ENCODE data around the gene RABL3.
"Not testable (repeated sequence)": the region's sequence is repeated elsewhere in the genome, so short reads cannot be mapped to it uniquely, and the experiment has no call there.

RABL3 gene

DNA sequence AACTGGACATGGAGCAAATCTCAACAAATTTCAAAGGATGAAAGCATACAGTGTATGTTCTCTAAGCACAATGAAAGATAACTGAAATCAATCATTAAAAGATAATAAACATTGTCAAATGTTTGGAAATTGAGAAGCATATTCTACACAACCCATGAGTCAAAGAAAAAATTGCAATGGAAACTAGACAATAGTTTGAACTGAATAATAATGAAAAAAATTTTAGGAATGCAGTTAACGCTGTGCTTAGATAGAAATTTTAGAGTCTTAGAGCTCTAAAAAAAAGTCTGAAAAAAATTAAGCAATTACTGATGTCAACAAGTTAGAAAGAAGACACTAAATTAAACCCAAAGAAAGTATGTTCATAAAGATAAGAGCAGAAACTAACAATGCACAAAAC is 15.5 kb downstream of the RABL3 start:
- H3K9me3 ChIP-seq (ENCODE audit: insufficient read depth, low read depth, low read length): no peaks in the 10 kb centered on the region
- no peaks in the 10 kb centered on the region for H3F3A ChIP-seq (ENCODE audit: low read depth)
- no peaks in the 10 kb centered on the region for H3K27me3 ChIP-seq (ENCODE audit: insufficient read depth, low read length, poor library complexity, severe bottlenecking)
- no peaks in the 10 kb centered on the region for H3K36me3 ChIP-seq (ENCODE audit: insufficient read depth, low read length)
- no peaks in the 10 kb centered on the region for H3K9me2 ChIP-seq (replicated peaks; ENCODE audit: low read depth, low read length)
- no peak for TF ChIP-seq EZH2phosphoT487 (IDR thresholded peaks at IDR 0.05; ENCODE audit: borderline replicate concordance)
- TF ChIP-seq, protein P1, sequence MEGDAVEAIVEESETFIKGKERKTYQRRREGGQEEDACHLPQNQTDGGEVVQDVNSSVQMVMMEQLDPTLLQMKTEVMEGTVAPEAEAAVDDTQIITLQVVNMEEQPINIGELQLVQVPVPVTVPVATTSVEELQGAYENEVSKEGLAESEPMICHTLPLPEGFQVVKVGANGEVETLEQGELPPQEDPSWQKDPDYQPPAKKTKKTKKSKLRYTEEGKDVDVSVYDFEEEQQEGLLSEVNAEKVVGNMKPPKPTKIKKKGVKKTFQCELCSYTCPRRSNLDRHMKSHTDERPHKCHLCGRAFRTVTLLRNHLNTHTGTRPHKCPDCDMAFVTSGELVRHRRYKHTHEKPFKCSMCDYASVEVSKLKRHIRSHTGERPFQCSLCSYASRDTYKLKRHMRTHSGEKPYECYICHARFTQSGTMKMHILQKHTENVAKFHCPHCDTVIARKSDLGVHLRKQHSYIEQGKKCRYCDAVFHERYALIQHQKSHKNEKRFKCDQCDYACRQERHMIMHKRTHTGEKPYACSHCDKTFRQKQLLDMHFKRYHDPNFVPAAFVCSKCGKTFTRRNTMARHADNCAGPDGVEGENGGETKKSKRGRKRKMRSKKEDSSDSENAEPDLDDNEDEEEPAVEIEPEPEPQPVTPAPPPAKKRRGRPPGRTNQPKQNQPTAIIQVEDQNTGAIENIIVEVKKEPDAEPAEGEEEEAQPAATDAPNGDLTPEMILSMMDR (conservative IDR thresholded peaks at IDR 0.05; ENCODE audit: low read length): no peak
- no peak overlapping the region for H3K4me2 ChIP-seq (ENCODE audit: low read depth, low read length, poor library complexity, severe bottlenecking)
- H3K79me2 ChIP-seq (ENCODE audit: insufficient read depth, low read length): no peaks in the 10 kb centered on the region
- H3K9ac ChIP-seq (ENCODE audit: low read depth, low read length, poor library complexity, severe bottlenecking): no peak overlapping the region
- no peaks in the 10 kb centered on the region for H3K4me1 ChIP-seq (ENCODE audit: insufficient read depth, low read length, poor library complexity, severe bottlenecking)
- H2AFZ ChIP-seq (ENCODE audit: low read length): no peak overlapping the region
- H3K4me3 ChIP-seq (ENCODE audit: low read length, poor library complexity, severe bottlenecking): no peak overlapping the region
- H4K20me1 ChIP-seq (ENCODE audit: insufficient read depth, low read length, poor library complexity, severe bottlenecking): no peaks in the 10 kb centered on the region

DNA sequence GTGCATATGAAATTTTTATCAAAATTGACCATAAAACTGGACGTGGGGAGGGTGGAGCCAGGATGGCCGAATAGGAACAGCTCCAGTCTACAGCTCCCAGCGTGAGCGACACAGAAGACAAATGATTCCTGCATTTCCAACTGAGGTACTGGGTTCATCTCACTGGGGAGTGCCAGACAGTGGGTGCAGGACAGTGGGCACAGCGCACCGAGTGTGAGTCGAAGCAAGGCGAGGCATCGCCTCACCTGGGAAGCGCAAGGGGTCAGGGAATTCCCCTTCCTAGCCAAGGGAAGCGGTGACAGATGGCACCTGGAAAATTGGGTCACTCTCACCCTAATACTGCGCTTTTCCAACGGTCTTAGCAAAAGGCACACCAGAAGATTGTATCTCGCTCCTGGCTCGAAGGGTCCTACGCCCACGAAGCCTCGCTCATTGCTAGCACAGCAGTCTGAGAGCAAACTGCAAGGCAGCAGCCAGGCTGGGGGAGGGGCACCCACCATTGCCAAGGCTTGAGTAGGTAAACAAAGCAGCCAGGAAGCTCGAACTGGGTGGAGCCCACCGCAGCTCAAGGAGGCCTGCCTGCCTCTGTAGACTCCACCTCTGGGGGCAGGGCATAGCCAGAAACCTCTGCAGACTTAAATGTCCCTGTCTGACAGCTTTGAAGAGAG is 23.0 kb downstream of the RABL3 start:
- H3K9ac ChIP-seq (ENCODE audit: low read depth, low read length, poor library complexity, severe bottlenecking); H3K27me3 ChIP-seq (ENCODE audit: insufficient read depth, low read length, poor library complexity, severe bottlenecking); H3K79me2 ChIP-seq (ENCODE audit: insufficient read depth, low read length); H3K4me3 ChIP-seq (ENCODE audit: low read length, poor library complexity, severe bottlenecking); H3F3A ChIP-seq (ENCODE audit: low read depth); H3K9me2 ChIP-seq (replicated peaks; ENCODE audit: low read depth, low read length); H4K20me1 ChIP-seq (ENCODE audit: insufficient read depth, low read length, poor library complexity, severe bottlenecking); H3K9me3 ChIP-seq (ENCODE audit: insufficient read depth, low read depth, low read length); H3K4me1 ChIP-seq (ENCODE audit: insufficient read depth, low read length, poor library complexity, severe bottlenecking); H3K4me2 ChIP-seq (ENCODE audit: low read depth, low read length, poor library complexity, severe bottlenecking); H3K36me3 ChIP-seq (ENCODE audit: insufficient read depth, low read length): not testable (repeated sequence)
- peak overlapping the region; percentile 49; the same call in 1 of the 2 replicates for H2AFZ ChIP-seq (ENCODE audit: low read length)

DNA sequence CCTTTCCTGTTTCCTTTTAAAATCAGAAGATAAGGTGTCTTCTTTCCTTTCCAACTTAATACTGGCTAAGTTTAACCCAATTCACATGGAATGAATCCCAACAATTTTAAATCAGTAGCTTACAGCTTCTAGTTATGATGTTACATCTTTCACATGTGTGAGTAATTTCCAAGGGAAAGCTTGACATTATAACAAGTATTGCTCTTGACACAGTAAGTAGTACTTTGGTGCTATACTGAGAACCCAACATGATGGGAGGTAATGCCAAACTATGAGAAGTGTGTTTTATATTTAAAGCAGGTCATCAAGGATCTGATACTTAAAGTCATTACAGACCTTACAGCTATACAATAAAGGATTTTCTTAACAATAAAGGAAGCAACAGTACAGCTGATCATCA is 29.1 kb downstream of the RABL3 start:
- no peak overlapping the region for H3K4me3 ChIP-seq (ENCODE audit: low read length, poor library complexity, severe bottlenecking)
- H3K36me3 ChIP-seq (ENCODE audit: insufficient read depth, low read length): peaks cover 4% of the 10 kb centered on the region; the same call in 1 of the 2 replicates
- no peak overlapping the region for H2AFZ ChIP-seq (ENCODE audit: low read length)
- H3K79me2 ChIP-seq (ENCODE audit: insufficient read depth, low read length): no peaks in the 10 kb centered on the region
- no peak overlapping the region for H3K9ac ChIP-seq (ENCODE audit: low read depth, low read length, poor library complexity, severe bottlenecking)
- no peak overlapping the region for H3K4me2 ChIP-seq (ENCODE audit: low read depth, low read length, poor library complexity, severe bottlenecking)
- H3F3A ChIP-seq (ENCODE audit: low read depth): no peaks in the 10 kb centered on the region
- H3K27me3 ChIP-seq (ENCODE audit: insufficient read depth, low read length, poor library complexity, severe bottlenecking): no peaks in the 10 kb centered on the region
- no peaks in the 10 kb centered on the region for H3K4me1 ChIP-seq (ENCODE audit: insufficient read depth, low read length, poor library complexity, severe bottlenecking)
- H3K9me3 ChIP-seq (ENCODE audit: insufficient read depth, low read depth, low read length): no peaks in the 10 kb centered on the region
- TF ChIP-seq EZH2phosphoT487 (IDR thresholded peaks at IDR 0.05; ENCODE audit: borderline replicate concordance): no peak
- TF ChIP-seq, protein P1 (conservative IDR thresholded peaks at IDR 0.05; ENCODE audit: low read length): no peak
- H3K9me2 ChIP-seq (replicated peaks; ENCODE audit: low read depth, low read length): no peaks in the 10 kb centered on the region
- no peaks in the 10 kb centered on the region for H4K20me1 ChIP-seq (ENCODE audit: insufficient read depth, low read length, poor library complexity, severe bottlenecking)

DNA sequence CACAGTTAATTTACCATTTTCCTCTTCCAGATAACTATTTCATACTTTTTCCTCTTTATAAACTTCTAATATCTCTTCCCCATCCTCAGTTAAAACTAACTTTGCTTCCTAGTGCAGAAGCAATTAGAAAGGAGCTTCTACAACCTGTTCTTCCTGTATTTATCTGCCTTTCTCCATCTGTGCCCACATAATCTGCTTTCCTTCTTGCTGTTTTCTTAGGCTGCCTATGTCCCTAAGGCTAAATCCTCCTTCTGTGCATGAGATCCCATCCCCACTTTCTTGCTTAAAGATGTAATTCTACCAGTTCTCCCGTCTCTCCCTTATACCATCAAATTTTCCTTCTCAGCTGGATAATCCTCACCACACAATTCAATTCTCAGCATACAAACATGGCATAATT is 31.9 kb downstream of the RABL3 start:
- H2AFZ ChIP-seq (ENCODE audit: low read length): no peak overlapping the region
- H3K27me3 ChIP-seq (ENCODE audit: insufficient read depth, low read length, poor library complexity, severe bottlenecking): no peaks in the 10 kb centered on the region
- no peaks in the 10 kb centered on the region for H4K20me1 ChIP-seq (ENCODE audit: insufficient read depth, low read length, poor library complexity, severe bottlenecking)
- no peaks in the 10 kb centered on the region for H3K9me2 ChIP-seq (replicated peaks; ENCODE audit: low read depth, low read length)
- peaks cover 4% of the 10 kb centered on the region; the same call in 1 of the 2 replicates for H3K36me3 ChIP-seq (ENCODE audit: insufficient read depth, low read length)
- TF ChIP-seq, protein P1 (conservative IDR thresholded peaks at IDR 0.05; ENCODE audit: low read length): no peak
- TF ChIP-seq EZH2phosphoT487 (IDR thresholded peaks at IDR 0.05; ENCODE audit: borderline replicate concordance): no peak
- H3K4me1 ChIP-seq (ENCODE audit: insufficient read depth, low read length, poor library complexity, severe bottlenecking): no peaks in the 10 kb centered on the region
- no peak overlapping the region for H3K9ac ChIP-seq (ENCODE audit: low read depth, low read length, poor library complexity, severe bottlenecking)
- H3K4me3 ChIP-seq (ENCODE audit: low read length, poor library complexity, severe bottlenecking): no peak overlapping the region
- no peaks in the 10 kb centered on the region for H3K9me3 ChIP-seq (ENCODE audit: insufficient read depth, low read depth, low read length)
- H3K4me2 ChIP-seq (ENCODE audit: low read depth, low read length, poor library complexity, severe bottlenecking): no peak overlapping the region
- no peaks in the 10 kb centered on the region for H3K79me2 ChIP-seq (ENCODE audit: insufficient read depth, low read length)
- H3F3A ChIP-seq (ENCODE audit: low read depth): no peaks in the 10 kb centered on the region
